ENCODE data around the gene MRPL24. TPM values are rescaled to one million over a fixed set of nuclear protein-coding genes. Genes with fewer than 3 reads are reported as not detected.

MRPL24 gene
- total and polyA plus RNA-seq, 2 of the 13 experiments (the other 11 are each of a cell fraction or from before 2014, with no cell fraction given): 38.1 to 42.9 TPM

GRCh38 chr1:156760796-156761104, 19.9 kb upstream of the MRPL24 start:
- Histone ChIP-seq H4K20me1 (ENCODE audit: insufficient read depth, low read length) (no peaks in the 10 kb centered on the region), H2AFZ (ENCODE audit: low read length) (no peak overlapping the region), H3K4me1 (ENCODE audit: insufficient read depth, low read length) (peaks cover 3% of the 10 kb centered on the region), H3K9me3 (ENCODE audit: low read length) (no peaks in the 10 kb centered on the region), H3K4me2 (ENCODE audit: low read depth, low read length) (no peak overlapping the region), H3K79me2 (ENCODE audit: insufficient read depth, low read length) (no peaks in the 10 kb centered on the region), H3K36me3 (replicated peaks in 1 of 2; ENCODE audit: control insufficient read depth in 1 of 2, insufficient read depth in 2 of 2, low read length in 2 of 2) (no peaks in the 10 kb centered on the region), H3K27ac (ENCODE audit: extremely low read length, insufficient read depth, low read length) (no peak overlapping the region), H3K4me3 (replicated peaks in 1 of 3; ENCODE audit: insufficient read depth in 1 of 3, low read depth in 2 of 3, low read length in 3 of 3) (no peak overlapping the region), H3K9ac (ENCODE audit: insufficient read depth, low read depth, low read length) (no peak overlapping the region), H3K27me3 (ENCODE audit: control insufficient read depth in 1 of 2, insufficient read depth in 2 of 2, low read length in 2 of 2) (no peaks in the 10 kb centered on the region)
- intact Hi-C loops (cut with micrococcal nuclease; ENCODE audit: unreplicated experiment): no loop called here
- TF ChIP-seq, protein P1, sequence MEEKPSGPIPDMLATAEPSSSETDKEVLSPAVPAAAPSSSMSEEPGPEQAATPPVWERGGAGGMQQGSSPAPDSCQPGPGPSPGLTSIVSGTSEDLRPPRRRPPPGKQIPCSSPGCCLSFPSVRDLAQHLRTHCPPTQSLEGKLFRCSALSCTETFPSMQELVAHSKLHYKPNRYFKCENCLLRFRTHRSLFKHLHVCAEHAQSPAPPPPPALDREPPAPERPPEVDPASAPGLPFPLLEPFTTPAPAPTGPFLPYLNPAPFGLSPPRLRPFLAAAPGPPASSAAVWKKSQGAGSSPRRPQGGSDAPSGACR (CRISPR knock-in tag; IDR thresholded peaks at IDR 0.05): no peak
- TF ChIP-seq PRDM15 (CRISPR knock-in tag; IDR thresholded peaks at IDR 0.05): no peak
- TF ChIP-seq, protein P2, sequence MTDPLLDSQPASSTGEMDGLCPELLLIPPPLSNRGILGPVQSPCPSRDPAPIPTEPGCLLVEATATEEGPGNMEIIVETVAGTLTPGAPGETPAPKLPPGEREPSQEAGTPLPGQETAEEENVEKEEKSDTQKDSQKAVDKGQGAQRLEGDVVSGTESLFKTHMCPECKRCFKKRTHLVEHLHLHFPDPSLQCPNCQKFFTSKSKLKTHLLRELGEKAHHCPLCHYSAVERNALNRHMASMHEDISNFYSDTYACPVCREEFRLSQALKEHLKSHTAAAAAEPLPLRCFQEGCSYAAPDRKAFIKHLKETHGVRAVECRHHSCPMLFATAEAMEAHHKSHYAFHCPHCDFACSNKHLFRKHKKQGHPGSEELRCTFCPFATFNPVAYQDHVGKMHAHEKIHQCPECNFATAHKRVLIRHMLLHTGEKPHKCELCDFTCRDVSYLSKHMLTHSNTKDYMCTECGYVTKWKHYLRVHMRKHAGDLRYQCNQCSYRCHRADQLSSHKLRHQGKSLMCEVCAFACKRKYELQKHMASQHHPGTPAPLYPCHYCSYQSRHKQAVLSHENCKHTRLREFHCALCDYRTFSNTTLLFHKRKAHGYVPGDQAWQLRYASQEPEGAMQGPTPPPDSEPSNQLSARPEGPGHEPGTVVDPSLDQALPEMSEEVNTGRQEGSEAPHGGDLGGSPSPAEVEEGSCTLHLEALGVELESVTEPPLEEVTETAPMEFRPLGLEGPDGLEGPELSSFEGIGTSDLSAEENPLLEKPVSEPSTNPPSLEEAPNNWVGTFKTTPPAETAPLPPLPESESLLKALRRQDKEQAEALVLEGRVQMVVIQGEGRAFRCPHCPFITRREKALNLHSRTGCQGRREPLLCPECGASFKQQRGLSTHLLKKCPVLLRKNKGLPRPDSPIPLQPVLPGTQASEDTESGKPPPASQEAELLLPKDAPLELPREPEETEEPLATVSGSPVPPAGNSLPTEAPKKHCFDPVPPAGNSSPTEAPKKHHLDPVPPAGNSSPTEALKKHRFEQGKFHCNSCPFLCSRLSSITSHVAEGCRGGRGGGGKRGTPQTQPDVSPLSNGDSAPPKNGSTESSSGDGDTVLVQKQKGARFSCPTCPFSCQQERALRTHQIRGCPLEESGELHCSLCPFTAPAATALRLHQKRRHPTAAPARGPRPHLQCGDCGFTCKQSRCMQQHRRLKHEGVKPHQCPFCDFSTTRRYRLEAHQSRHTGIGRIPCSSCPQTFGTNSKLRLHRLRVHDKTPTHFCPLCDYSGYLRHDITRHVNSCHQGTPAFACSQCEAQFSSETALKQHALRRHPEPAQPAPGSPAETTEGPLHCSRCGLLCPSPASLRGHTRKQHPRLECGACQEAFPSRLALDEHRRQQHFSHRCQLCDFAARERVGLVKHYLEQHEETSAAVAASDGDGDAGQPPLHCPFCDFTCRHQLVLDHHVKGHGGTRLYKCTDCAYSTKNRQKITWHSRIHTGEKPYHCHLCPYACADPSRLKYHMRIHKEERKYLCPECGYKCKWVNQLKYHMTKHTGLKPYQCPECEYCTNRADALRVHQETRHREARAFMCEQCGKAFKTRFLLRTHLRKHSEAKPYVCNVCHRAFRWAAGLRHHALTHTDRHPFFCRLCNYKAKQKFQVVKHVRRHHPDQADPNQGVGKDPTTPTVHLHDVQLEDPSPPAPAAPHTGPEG (CRISPR knock-in tag; IDR thresholded peaks at IDR 0.05): no peak
- no peak for TF ChIP-seq ZNF260 (CRISPR knock-in tag; IDR thresholded peaks at IDR 0.05; ENCODE audit: borderline replicate concordance, low read depth)
- TF ChIP-seq, protein P3, sequence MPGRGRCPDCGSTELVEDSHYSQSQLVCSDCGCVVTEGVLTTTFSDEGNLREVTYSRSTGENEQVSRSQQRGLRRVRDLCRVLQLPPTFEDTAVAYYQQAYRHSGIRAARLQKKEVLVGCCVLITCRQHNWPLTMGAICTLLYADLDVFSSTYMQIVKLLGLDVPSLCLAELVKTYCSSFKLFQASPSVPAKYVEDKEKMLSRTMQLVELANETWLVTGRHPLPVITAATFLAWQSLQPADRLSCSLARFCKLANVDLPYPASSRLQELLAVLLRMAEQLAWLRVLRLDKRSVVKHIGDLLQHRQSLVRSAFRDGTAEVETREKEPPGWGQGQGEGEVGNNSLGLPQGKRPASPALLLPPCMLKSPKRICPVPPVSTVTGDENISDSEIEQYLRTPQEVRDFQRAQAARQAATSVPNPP (CRISPR knock-in tag; IDR thresholded peaks at IDR 0.05): no peak
- no peak for TF ChIP-seq HNRNPL (IDR thresholded peaks at IDR 0.05; ENCODE audit: low read depth, low read length)
- TF ChIP-seq SRF (IDR thresholded peaks at IDR 0.05; ENCODE audit: low read depth, low read length): no peak
- TF ChIP-seq ATM (IDR thresholded peaks at IDR 0.05; ENCODE audit: borderline replicate concordance): no peak
- TF ChIP-seq MBNL3 (CRISPR knock-in tag; conservative IDR thresholded peaks at IDR 0.05): no peak
- ChIA-PET CTCF (ENCODE audit: low intra/inter-chr PET ratio, low total read pairs) (no interaction called here), POLR2A (interaction anchor here (1.1 kb wide), 1 partner anchor 9 kb away, joined by 5 read pairs; the partner anchor contains the start of gene HDGF)
- in situ Hi-C loops (cut with HindIII; ENCODE audit: extremely low pct_ligation_motif_present, low pct_unique_long_range_greater_than_20kb): no loop called here
- ATAC-seq (no peak), DNase-seq (ENCODE audit: low spot score) (no peak), FAIRE-seq (no peak)
- 86% methylated on average over 4 of the region's 4 CpGs for WGBS (ENCODE audit: low lambda C conversion rate)
- no TSS peak for BruUV-seq (replicated peaks)

Measured in HepG2 (cell line).